Psoas muscle (tissue), 8 donors: ENCODE data around the gene TVP23C. TPM values are rescaled to one million over a fixed set of nuclear protein-coding genes. Genes with fewer than 3 reads are reported as not detected.

Experiments
- ATAC-seq, 4 donors: fragments of 200-7000 bp; cut with Tn5 transposase; one replicate each; pipeline ENCODE4 v1.9.1; 2020; ENCODE audit warnings: moderate library complexity in 3 of 4, mild to moderate bottlenecking in 2 of 4
- DNase-seq, 2 donors: peaks; one replicate each; pipeline ENCODE4 v3.0.0-alpha.2; 2020
- H3K27ac ChIP-seq: fragments of 200-600 bp; one replicate; pipeline ENCODE4 v1.8.0; 2022
- H3K27me3 ChIP-seq, 3 donors: fragments of 200-600 bp in 1 of 3; one replicate each; pipeline versions ENCODE4 v1.6.1 to v1.8.0; 2013 to 2022; ENCODE audit warnings: low read length in 2 of 3, mild to moderate bottlenecking in 2 of 3, moderate library complexity in 1 of 3; ENCODE audit not compliant: insufficient read depth in 3 of 3
- H3K36me3 ChIP-seq, 2 donors: fragments of 200-600 bp in 1 of 2; one replicate each; pipeline versions ENCODE4 v1.6.1 to v1.8.0; 2013 to 2022; ENCODE audit warnings: low read depth in 1 of 2, mild to moderate bottlenecking in 1 of 2, moderate library complexity in 1 of 2; ENCODE audit not compliant: insufficient read depth in 1 of 2
- H3K4me1 ChIP-seq: fragments of 200-600 bp; one replicate; pipeline ENCODE4 v1.8.0; 2022
- H3K4me3 ChIP-seq: fragments of 200-600 bp; one replicate; pipeline ENCODE4 v1.8.0; 2022; ENCODE audit warnings: mild to moderate bottlenecking
- H3K9me3 ChIP-seq: fragments of 200-600 bp; one replicate; pipeline ENCODE4 v1.8.0; 2022
- CTCF ChIP-seq: fragments of 200-600 bp; IDR thresholded peaks from one replicate; pipeline ENCODE4 v1.8.0; 2022; ENCODE audit warnings: antibody characterized with exemption
- WGBS, 3 donors: extraction: QIAGEN DNeasy Blood & Tissue Kit; methylation state at CpG; one replicate each; pipeline versions ENCODE4 v1.1.6 to v1.1.7; 2013; 5-methylcytosine and 5-hydroxymethylcytosine counted together
- intact Hi-C, 2 donors: fragments of 100-400 bp; cut with DNase I; formaldehyde crosslinking; loops; one replicate each; pipeline versions ENCODE4 v1.11.0 to v1.14.2; 2022
- polyA plus RNA-seq, 3 donors: library from polyadenylated mRNA; stranded (reverse); fragments of 200-250 nt; gene quantifications; one replicate each; pipeline ENCODE4 v1.2.3, GENCODE V29; 2013
- total RNA-seq, 4 donors: library from RNA; stranded (reverse); fragmentation: NEBNext Ultra II Directional in 2 of 4; extraction: Animal tissue kit (Norgen Biotek cat#: 25700) in 2 of 4; gene quantifications; one replicate each; pipeline versions ENCODE4 v1.2.1 to v1.2.4, GENCODE V29; 2021 to 2023
- donor health status: healthy with polysubstance abuse.
- donor health status: DM: no; HTN: no; CAD: no; lungs with moderate emphysema.
- donor health status: Bipolar disorder and iron deficiency.
- donor health status: healthy.
- donor health status: DM: yes; HTN: yes; CAD: no.
- donor health status: DM: no; HTN: no; CAD: no.
- donor health status: DM: no; HTN: no; CAD: no.
- donor health status: DM: yes; HTN: yes; CAD: no.

The TVP23C gene
- total and polyA plus RNA-seq, 7 donors = 0.25 to 3.0 (median 1.6) TPM

GRCh38 chr17:15479703-15480102 is 83.6 kb downstream of the TVP23C start:
- no peak for ATAC-seq

GRCh38 chr17:15478845-15479244 is 84.4 kb downstream of the TVP23C start:
- no peak for ATAC-seq
- H3K36me3 ChIP-seq = no peaks in the 10 kb centered on the region
- TF ChIP-seq CTCF = no peak
- H3K9me3 ChIP-seq = no peaks in the 10 kb centered on the region
- intact Hi-C loops = no loop called here
- WGBS, 3 donors = 93 to 96% (median 95%) methylated on average over 5 of the region's 5 CpGs
- H3K27ac ChIP-seq = no peak overlapping the region
- DNase-seq = no peak
- H3K4me1 ChIP-seq = no peaks in the 10 kb centered on the region
- H3K27me3 ChIP-seq = no peaks in the 10 kb centered on the region
- H3K4me3 ChIP-seq = no peak overlapping the region

More at GRCh38 chr17:15479703-15480102, 83.6 kb downstream of the TVP23C start:
- H3K4me1 ChIP-seq = no peaks in the 10 kb centered on the region
- H3K27me3 ChIP-seq = no peaks in the 10 kb centered on the region
- TF ChIP-seq CTCF = no peak
- no peak overlapping the region for H3K4me3 ChIP-seq
- H3K27ac ChIP-seq = no peak overlapping the region
- no peak for DNase-seq
- intact Hi-C loops = no loop called here
- no peaks in the 10 kb centered on the region for H3K36me3 ChIP-seq
- H3K9me3 ChIP-seq = no peaks in the 10 kb centered on the region

- no peak overlapping the region for H3K4me3 ChIP-seq
- intact Hi-C loops = no loop called here
- no peaks in the 10 kb centered on the region for H3K36me3 ChIP-seq
- 57 to 78% (median 61%) methylated on average over 8 of the region's 8 CpGs for WGBS, 3 donors
- ATAC-seq (peak; percentile 39 to 89 (median 72)), DNase-seq (no peak)
- no peak for TF ChIP-seq CTCF
- no peaks in the 10 kb centered on the region for H3K27me3 ChIP-seq
- H3K4me1 ChIP-seq = no peaks in the 10 kb centered on the region
- peak overlapping the region; percentile 15 for H3K27ac ChIP-seq
- H3K9me3 ChIP-seq = no peaks in the 10 kb centered on the region
These were observed 87.5 kb downstream of the TVP23C start for GRCh38 chr17:15475631-15476354.

GRCh38 chr17:15472891-15473290 is 90.4 kb downstream of the TVP23C start:
- 55 to 87% (median 86%) methylated on average over 3 of the region's 3 CpGs for WGBS, 3 donors
- no peaks in the 10 kb centered on the region for H3K9me3 ChIP-seq
- H3K27me3 ChIP-seq = no peaks in the 10 kb centered on the region
- no peak overlapping the region for H3K27ac ChIP-seq
- H3K4me1 ChIP-seq = no peaks in the 10 kb centered on the region
- H3K4me3 ChIP-seq = no peak overlapping the region
- no peak for DNase-seq
- H3K36me3 ChIP-seq = no peaks in the 10 kb centered on the region
- ATAC-seq = no peak
- intact Hi-C loops = no loop called here
- no peak for TF ChIP-seq CTCF

GRCh38 chr17:15470536-15470935 is 92.7 kb downstream of the TVP23C start:
- Histone ChIP-seq H3K4me3 (no peak overlapping the region), H3K27me3 (no peaks in the 10 kb centered on the region), H3K36me3 (no peaks in the 10 kb centered on the region), H3K9me3 (no peaks in the 10 kb centered on the region), H3K27ac (no peak overlapping the region), H3K4me1 (no peaks in the 10 kb centered on the region)
- WGBS, 3 donors = 60 to 64% (median 61%) methylated on average over 7 of the region's 7 CpGs
- DNase-seq (no peak), ATAC-seq (no peak)
- no peak for TF ChIP-seq CTCF
- intact Hi-C loops = no loop called here
